DMS114 treated with DMSO at 0.1 percent for 48 hours (cell line): ENCODE results near the gene PLCB1.
A peak's percentile ranks its signal among the peaks of the same experiment; 100 is the strongest.
"Not testable (repeated sequence)": the region's sequence is repeated elsewhere in the genome, so short reads cannot be mapped to it uniquely, and the experiment has no call there.

Experiments
- DNase-seq: peaks from one replicate; lab custom pipeline; 2025; ENCODE audit not compliant: unreplicated experiment; lab: John Stamatoyannopoulos, UW

The PLCB1 gene

DNA sequence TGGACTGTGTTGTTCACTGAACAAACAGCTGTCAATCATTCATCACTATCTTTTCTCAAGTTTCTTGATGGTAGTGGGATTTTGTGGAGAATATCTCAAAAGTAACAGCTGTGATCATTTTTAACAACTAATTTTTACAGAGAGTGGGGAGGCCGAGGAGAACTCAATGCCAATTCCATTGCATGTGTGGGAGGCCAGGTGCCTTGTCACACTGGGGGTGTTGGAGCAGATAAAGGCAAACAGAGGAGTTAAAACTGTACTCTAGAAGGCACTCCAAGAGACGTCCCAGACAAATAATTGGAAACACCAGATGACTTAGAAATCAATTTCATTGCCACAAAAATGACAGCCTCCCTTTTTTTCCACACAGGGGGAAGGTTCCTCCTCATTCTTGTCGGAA, 669.6 kb downstream of the PLCB1 start:
- no peak for DNase-seq

DNA sequence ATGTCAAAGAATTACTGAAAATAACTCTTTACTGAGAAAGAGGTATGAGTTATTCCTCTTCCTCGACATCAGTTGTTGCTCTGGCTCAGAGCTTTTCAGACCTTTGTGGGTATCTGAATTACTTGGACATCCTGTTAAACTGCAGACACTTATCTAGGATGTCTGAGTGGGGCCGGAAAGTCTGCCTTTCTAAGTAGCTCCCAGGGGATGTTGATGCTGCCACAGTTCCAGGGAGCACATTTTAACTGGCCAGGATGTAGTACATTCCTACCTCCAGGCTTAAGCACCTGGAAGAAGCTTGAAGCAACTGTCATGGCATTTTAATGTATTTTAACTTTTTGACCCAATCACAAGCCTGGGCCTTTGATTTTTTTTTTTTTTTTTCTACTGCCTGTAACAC, 671.0 kb downstream of the PLCB1 start:
- DNase-seq: no peak

DNA sequence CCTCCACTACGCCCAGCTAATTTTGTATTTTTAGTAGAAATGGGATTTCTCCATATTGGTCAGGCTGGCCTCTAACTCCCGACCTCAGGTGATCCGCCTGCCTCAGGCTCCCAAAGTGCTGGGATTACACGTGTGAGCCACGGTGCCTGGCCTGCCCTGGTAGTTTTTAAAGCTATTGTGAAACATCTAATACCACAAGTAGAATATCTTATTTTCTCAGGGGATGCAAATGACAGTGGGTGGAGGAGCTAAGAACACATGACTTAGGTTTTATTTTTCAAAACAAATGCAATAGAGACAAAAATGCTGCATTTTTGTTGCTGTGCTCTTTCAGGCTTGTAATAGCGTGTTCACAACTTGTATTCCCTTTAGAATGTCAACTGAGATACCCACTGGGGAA, 671.9 kb downstream of the PLCB1 start:
- no peak for DNase-seq

DNA sequence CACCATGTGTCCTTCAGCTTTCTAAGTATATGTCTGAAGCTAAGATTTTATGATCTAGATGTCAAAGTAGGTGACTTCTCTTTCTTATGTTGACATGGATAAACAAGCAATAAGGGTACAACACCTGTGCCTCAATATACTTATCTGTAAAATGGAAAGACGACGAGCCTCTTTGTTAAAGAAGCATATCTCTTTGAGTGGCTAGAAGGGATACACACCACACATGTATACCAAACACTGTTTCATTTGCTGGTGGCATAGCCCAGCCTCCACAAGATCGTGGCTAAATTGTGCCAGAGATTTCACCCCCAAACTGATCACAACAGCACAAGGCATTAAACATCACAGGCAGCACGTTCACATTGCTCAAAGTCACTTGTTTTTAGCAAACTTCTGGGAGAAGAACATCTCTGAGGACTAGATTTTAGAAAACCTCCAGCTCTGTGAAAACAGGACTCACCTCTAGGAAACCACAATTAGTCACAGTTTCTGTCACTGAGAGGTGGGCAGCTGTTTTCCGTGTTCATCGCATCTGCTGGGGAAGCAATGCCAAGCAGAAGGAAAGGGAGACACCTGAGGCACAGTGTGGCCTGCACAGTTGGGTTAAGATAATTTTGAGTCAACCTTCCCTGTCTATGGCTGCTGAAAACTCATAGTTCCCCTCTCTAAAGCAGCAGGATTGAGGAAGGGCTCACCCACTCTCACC, 673.8 kb downstream of the PLCB1 start:
- DNase-seq: no peak

DNA sequence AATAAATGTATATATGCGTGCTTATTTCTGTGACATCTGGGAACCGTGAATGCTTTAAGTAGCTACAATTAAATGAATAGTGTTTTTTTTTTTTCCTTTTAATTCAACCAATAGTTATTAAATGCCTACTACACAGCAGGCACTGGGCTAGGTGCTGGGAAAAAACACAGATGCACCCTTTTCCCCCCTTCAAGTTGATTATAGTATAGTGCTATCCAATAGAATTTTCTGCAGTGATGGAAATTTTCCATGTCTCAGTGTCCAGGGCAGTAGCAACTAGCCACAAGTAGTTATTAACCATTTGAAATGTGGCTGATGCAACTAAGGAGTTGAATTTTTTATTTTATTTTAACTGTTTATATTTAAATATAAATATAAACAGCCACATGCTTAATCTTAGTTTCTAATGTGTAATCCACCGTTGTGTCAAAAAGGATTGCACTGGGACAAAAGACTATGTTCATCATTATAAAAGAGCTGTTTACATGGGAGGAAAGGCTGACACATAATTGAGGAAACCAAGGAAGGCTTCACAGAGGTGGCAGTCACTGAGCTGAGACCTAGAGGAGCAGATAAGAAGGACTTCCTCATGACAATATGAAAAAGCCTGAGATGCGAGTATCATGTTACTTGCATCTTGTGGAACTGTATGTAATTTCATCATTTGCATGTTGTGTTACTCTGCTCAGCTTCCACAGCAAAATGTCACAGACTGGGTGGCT, 675.6 kb downstream of the PLCB1 start:
- DNase-seq: no peak

DNA sequence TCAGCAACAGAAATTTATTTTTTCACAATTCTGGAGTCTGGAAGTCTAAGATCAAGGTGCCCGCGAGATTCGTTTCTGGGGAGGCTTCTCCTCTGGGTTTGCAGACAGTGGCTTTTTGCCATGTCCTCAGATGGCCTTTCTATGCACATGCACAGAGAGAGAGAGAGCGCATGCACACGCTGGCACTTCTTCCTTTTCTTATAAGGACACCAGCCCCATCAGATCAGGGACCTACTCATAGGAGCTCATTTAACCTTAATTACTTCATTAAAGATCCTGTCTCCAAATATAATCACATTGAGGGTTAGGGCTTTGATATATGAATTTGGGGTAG, 676.1 kb downstream of the PLCB1 start:
- DNase-seq: no peak

DNA sequence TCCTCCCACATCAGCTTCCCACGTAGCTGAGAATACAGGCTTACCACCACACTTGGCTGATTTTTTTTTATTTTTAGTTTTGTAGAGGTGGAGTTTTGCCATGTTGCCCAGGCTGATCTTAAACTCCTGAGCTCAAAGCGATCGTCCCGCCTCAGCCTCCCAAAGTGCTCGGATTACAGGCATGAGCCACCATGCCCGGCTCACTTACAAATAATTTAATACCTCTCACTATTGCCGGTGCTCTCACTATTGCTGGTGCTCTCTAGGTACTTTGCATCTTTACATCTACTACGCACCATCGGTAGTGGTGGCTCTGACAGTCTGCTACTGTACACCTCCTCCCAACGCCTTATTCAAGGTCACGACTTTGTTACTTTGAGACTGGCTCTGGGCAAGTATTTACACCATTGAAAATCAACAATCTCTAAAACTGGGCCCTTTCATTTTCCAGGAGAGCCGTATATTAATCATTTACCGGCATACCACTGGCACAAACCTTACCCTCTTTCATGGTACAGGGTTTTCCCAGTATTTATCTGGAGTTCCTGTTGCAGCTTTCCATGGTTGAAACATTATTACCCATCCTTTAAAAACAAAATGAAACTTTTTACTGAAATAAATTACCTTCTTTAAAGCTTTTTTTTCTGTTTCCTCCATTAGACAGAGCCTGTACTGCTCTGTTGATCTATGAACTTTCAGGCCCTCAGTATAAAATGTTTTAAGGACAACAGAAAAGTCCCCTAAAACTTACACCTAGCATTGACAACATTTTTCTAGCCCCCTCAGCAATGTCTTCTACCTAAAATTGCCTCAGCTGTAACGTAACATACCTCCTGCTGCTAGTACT, 677.3 kb downstream of the PLCB1 start:
- no peak for DNase-seq

DNA sequence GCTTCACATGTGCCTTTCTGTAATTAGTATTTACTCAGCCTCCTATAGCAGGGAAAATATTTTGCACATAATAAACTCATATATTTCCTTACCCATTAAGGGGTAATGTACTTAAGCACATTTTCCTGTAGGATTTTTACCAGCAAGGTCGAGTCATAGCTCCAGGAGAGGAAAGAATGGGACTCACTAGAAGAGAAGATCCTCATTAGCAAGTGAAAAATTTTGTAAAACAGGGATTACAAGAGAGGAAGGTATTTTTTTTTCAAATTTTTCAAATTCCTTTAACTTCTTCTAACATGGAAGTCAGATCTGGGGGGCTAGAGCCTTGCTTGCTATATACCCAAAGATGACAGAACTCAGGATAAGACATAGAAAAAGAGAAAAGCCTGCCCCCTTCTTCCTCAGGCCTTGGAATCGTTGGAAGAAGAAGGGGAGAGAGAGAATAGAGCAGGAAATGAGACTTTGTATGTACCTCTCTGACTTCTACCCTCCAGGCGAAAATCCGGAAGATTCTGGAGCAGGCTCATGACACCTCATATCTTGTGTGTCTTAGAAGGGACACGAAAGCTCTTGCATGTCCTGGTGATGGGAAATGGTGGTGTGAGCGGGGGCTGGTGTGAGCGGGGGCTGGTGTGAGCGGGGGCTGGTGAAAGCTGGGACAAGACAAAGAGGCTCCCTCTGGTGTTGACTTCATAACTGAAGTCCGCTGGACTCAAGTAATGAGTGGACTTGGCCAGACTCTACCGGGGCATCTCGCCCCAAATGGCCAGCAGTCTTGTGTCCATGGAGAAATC, 679.9 kb downstream of the PLCB1 start:
- no peak for DNase-seq

DNA sequence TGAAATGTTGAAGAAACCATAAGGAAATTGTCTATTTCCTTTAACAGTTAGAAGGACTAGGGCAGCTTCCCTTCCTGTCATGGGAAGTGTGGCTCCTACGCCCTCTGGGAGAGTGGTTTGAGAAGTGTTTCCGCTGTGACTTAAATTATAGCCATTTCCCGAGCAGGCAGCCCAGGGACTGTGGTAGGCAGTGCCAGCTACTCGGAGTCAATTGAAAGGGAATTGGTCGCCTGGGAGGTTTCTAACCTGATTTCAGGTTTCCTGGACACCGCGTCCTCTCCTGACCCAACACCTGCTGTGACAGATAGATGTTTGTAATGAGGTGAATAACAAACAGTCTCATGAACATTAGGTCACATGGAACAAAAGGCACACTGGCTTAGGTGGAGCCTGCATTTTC, 680.8 kb downstream of the PLCB1 start:
- DNase-seq: no peak

DNA sequence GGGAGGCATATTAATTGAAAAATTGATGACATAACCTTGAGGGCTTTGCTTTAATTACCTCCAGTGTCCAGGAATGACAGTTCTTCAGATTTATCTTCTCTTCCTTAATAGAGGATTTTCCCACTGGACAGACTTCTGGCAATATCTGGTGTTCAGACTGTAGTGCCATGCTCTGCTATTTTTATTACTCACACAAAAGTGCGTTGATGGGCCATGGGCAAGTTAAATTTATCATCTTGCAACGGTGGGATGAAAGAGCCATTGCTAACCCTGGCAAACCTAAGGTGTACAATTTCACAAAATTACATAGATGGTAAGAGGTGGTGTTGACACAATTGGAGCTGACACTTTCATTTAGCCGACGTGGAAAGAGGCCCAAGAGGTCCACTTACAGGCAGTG, 683.1 kb downstream of the PLCB1 start:
- DNase-seq: no peak

DNA sequence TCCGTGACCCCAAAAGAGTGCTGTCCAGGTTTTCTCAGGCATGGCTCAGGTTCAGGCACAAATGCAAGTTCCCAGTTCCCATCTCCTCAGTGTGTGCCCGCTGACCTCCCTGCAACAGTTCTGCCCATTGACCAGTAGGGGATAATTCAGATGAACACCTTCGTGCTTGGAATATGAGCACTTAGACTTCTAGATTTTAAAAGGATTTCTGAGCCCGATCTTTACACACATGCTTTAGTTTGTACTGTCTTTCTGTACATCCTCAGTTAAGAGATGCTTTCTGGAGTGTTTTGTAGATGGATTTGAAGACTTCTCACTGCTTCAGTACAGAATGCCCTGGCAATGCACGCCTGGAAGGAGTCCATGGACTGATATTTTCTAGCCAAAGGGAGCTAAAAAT, 697.2 kb downstream of the PLCB1 start:
- DNase-seq: no peak

DNA sequence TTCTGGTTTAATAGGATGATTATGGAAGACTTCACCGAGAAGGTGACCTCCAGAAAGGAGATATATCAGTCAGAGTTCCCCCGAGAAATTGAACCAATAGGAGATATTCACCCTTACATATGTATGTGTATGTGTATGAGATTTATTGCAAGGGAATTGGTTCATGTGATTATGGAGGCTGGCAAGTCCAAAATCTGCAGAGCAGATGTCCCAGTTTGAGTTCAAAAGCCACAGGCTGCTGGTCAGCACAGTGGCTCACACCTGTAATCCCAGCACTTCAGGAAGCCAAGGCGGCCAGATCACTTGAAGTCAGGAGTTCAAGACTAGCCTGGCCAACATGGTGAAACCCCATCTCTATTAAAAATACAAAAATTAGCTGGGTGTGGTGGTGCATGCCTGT, 702.2 kb downstream of the PLCB1 start:
- not testable (repeated sequence) for DNase-seq

DNA sequence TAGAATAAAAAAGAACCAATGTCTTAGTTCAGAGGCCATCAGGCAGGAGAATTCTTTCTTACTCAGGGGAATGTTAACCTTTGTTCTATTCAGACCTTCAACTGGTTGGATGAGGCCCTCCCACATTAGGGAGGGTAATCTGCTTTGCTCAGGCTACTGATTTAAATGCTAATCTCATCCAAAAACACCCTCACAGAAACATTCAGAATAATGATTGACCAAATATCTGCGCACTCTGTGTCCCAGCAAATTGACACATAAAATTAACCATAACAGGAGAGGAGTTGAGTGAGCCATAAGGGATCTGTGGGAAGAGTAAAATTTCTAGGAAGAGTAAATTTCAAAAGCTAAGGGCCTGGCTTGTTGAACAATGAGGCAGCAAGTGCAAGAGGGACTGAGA, 702.8 kb downstream of the PLCB1 start:
- no peak for DNase-seq

DNA sequence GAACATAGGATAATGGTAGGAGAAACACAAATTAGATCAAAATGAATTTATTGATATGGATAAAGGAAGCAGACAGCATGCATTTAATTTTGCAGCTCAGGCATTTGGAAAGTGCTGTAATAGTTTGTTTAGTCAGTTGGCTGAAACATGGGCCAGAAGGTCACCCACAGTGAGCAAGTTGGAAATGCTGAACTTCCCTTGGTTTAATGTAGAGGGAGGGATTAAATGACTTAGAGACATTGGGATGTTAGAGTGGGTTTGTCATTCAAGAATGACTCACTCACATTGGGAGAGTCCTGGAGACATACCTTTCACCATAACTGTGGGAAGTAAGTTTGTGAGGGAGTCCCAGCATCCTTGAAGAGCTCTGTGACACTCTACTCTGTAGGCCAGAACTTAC, 705.3 kb downstream of the PLCB1 start:
- no peak for DNase-seq

DNA sequence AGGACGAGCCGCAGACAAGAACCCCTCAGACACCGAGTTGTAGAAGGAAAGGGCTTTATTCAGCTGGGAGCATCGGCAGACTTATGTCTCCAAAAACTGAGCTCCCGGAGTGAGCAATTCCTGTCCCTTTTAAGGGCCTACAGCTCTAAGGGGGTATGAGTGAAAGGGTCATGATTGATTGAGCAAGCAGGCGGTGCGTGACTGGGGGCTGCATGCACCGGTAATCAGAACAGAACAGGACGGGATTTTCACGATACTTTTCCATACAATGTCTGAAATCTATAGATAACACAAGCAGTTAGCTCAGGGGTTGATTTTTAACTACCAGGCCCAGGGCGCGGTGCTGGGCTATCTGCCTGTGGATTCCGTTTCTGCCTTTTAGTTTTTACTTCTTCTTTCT, 710.5 kb downstream of the PLCB1 start:
- DNase-seq: no peak

DNA sequence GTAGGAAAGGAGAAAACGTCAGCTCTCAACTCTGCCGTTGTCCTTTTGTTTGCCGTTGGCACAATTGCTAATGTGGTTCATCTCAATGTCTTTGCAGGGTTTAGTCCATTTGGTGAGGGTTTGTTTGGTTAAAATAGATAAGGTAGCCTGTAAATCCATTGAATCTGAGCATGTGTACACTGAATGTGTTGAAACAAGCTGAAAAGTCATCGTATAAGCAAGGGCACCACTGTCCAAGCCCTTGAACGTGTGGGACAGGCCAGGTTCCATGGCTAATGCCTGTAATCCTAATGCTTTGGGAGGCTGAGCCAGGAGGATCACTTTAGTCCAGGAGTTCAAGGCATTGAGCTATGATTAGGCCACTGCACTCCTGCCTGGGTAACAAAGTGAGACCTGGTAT, 712.1 kb downstream of the PLCB1 start:
- DNase-seq: no peak

DNA sequence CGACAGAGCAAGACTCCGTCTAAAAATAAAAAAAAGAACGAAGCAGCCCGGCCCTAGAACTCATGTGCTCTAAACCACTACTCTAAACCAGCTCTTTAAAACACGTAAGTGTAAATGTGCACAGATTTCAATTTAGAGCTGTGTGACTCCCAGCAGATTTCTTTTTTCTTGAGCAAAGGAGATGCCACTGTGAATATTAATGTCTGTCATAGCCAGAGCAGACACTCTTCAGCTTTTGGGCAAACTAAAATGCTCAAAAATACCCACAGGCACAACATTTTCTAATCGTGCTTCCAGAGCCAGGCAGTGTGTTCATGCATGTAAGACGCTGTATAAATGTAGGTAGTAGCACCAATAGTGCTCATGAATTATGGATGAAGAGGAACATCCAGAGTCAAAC, 717.9 kb downstream of the PLCB1 start:
- no peak for DNase-seq

DNA sequence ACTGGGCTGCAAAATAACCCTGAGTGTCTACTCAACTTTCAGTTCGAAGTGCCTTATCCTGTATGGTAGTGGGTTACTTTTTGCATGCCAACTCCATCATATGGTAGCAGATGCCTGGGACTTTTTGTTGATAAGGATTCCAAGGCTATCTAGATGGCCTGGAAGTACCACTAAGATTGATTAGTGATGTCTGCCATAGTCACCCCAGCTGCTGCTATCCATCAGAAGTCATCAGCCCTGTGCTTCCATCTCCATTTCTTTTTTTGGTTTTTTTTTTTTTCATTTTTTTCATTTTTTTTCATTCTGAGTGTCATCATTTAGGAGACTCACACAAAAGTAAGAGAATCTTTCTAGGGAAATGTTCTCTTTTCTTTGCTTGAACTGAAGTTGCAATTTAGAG, 719.4 kb downstream of the PLCB1 start:
- no peak for DNase-seq

DNA sequence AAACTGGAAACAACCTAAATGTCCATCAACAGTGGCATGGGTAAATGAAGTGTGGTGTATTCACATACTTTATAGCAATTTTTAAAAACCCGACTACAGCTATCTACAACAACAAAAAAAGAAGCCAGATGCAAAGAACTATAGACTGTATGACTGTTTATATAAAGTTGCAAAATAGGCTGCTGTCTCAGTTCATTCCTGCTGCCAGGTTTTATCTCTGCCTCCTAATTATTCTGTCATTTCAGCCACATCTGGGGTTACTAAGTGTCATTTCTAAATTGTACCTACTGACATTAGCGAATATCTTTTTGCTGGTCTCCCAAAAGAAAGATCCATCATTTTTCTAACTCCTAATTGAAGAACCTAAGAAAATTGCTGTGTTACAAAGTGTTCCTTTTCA, 719.9 kb downstream of the PLCB1 start:
- not testable (repeated sequence) for DNase-seq

DNA sequence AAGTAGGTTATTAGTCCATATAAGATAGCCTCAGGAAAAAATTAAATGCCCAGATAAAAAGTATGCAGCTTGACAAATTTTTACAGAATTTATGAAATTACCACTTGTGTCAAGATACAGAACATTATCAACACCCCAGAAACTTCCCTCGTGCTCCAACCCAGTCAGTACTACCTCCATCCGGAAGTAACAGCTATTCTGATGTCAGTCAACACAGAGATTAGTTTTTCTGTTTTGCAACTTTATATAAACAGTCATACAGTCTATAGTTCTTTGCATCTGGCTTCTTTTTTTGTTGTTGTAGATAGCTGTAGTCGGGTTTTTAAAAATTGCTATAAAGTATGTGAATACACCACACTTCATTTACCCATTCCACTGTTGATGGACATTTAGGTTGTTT, 721.1 kb downstream of the PLCB1 start:
- DNase-seq: not testable (repeated sequence)

DNA sequence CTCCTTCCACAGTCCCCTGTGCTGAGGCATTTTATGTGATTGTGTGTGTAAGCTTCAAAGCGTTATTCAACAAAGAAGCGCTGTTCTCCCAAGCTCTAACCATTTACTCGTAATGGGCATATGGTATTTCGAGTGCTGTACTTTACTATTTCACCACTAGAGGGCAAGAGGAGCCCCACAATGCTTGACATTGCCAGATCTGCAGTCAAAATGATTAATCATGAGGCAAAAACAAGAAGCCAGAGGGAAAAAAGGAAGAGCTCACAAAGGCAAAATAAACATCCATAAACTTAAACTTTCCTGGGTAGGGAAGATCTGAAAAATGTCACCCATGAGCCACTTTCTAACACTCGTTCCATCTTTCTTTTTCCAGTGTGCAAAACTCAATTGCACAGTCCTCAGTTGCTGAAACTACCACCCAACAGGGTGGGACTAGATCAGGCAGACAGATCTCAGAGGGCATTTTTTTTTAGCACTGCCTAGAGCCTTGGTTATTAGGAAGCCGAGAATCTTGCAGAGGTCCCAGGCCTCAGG, 721.8 kb downstream of the PLCB1 start:
- peak; percentile 52 for DNase-seq
